NCI-H345 (cell line): Measurements from ENCODE around the gene DVL2.
"Not testable (repeated sequence)": the region's sequence is repeated elsewhere in the genome, so short reads cannot be mapped to it uniquely, and the experiment has no call there.

Experiments used
- DNase-seq: peaks from one replicate; lab custom pipeline; 2025; lab: John Stamatoyannopoulos, UW

DVL2 gene

DNA sequence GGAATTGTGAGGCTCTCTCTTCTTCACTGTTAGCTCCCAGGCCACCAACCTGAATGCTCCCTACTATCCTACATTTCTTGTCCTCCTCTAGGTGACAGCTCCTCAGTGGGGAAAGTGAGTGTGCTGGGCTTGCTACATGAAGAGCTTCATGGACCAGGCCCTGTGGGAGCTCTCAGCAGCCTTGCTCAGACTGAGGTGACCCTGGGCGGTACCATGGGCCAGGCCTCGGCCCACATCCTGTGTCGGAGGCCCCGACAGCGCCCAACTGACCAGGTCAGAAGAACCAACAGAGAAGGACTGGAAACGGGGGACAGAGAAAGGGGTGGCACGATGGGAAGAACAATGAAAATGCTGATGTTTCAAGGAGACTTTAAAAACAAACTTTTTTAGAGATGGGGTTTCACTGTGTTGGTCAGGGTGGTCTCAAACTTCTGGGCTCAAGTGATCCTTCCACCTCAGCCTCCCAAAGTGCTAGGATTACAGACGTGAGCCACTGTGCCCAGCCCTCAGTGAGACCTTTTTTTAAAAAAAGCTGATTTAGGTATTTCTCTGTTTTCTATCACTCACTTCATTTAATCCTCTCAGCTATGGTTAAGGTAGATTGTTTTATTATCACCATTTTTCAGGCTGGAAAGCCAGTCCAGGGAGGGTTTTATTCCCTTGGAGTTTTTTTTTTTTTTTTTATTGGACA, 22.6 kb upstream of the DVL2 start:
- no peak for DNase-seq

DNA sequence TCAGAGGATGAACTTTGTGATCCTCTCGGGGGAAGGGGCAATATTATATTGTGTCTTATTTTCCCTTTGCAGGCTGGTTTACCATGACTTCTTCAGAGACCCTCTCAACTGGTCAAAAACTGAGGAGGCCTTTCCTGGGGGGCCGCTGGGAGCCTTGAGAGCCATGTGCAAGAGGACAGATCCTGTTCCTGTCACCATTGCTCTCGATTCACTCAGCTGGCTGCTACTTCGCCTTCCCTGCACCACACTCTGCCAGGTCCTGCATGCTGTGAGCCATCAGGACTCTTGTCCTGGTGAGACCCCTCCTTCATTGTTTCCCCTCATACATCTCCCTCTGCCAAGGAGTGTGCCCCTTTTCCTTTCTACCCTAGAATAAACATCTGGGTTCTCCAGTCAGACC, 20.2 kb upstream of the DVL2 start:
- no peak for DNase-seq

DNA sequence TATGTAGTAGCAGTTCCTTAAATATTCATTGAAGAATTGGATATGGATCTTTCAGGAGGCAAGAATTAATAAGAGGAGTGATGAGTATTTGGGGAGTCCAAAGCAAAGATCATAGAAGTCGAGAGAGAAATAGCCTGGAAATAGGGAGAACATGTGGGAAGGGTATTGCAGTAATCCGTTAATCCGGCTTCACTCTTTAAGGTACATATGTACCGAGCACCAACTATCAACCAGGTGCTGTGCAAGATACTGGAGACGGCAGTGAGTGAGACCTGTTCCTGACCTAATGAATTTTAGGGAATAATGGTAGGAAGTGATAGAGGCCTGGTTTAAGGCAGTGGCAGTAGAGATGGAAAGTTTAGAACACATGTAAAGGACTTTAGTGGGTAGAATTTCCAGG, 18.8 kb upstream of the DVL2 start:
- no peak for DNase-seq

DNA sequence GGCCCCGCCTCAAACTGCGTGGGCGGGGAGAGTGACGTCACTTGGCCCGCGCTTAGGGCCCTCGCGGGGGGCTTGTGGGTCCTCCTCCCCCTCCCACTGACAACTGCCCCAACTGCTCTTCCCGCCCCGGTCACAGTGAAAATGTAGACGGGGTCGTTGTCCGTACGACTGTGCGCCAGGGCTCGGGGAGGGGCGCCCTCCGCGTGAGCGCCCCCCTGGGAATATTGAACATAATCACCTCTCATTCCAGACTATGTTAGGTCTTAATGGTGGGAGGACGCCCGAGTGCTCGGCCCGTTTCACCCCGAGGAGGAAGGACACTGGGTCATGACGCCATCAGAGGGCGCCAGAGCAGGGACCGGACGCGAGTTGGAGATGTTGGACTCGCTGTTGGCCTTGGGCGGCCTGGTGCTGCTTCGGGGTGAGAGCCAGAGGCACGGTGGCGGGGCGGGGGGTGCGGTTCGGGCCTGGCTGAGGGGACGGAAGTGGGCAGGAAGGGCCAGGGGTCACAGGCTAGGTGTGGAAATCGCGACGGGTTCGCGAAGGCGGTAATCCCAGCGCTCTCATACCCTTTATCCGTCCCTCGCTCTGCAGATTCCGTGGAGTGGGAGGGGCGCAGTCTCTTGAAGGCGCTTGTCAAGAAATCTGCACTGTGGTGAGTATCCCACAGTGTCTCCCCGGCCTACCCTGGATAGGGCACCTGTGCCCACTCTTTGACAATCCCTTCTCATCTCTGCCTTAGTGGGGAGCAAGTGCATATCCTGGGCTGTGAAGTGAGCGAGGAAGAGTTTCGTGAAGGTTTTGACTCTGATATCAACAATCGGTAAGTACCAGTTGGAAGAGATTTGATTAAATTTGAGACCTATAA, 18.1 kb upstream of the DVL2 start, which contains the start of gene ELP5:
Gene ELP5 (plus strand): TSS at position 40 of the 868 bp plus-strand sequence. CDS start 336 bp downstream, at position 376.
- DNase-seq: peak; percentile 73

DNA sequence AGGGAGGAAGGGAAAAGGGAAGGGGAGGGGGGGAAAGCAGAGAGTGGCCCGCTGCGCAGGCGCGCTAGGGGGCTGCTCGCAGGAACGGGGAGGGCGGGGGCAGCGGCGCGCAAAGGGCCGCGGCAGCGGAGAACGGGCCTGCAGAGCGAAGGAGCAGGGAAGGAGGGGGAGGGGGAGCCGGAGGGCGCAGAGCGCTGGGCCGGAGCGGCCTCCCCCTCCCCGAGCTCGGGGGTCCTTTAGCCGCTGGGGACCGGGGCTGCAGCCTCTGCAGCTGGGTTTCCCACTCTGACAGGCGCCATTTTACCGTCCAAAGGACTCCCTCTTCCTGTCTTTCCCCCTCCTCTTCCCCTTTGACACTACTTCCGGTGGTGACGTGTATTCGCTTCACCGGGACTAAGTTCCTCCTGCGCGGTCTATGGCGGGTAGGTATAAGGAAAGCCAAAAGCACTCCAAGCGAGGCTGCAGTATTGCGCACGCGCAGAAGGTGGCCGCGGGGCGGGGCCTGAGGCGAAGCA, 17.4 kb upstream of the DVL2 start, which contains the start of gene CTDNEP1:
Gene CTDNEP1 (minus strand): TSS at position 74 of the 515 bp plus-strand sequence. CDS start 438 bp downstream, outside the sequence.
- peak; percentile 96 for DNase-seq

DNA sequence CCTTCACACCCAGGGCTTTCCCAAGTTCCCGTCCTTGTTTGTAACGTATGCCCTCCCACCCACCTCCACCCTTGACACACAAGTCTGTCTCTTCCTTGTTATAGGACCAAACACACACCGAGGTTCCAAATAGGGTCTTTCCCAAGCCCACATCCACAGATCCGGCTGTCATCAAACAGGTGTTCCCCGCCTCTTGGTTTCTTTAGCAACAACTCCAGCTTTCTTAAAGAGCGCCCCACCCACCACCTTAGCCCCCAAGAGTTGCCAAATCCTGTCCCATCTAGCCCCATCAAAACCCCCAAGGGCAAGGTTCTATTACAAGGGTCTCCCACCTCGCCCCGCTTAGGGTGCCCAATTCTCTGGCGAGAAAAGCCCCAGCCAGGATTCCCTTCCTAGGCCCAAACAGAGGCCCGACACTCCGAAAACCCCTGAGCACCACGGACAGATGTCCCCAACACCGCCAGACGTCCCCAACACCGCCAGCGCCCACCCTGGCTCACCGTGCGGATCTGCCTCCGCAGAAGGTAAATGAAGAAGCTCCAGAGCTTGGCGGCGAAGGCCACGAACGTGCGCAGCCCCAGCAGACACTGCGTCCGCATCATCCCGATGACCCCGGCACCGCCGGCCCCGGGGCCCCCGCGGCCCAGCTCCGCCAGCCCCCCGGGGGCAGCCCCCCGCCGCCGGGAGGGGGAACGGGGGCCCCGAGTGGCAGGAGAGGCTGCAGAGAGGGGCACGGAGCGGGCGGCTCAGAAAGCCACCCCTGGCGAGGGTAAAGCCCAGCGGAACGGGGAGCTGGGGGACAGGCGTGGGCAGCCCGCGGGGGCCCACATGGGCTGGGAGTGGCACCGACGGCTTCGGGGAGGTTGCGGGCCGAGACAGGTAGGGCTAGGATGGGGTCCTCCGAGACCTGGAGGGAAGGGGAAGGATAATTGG, 16.6 kb upstream of the DVL2 start:
- DNase-seq: no peak

DNA sequence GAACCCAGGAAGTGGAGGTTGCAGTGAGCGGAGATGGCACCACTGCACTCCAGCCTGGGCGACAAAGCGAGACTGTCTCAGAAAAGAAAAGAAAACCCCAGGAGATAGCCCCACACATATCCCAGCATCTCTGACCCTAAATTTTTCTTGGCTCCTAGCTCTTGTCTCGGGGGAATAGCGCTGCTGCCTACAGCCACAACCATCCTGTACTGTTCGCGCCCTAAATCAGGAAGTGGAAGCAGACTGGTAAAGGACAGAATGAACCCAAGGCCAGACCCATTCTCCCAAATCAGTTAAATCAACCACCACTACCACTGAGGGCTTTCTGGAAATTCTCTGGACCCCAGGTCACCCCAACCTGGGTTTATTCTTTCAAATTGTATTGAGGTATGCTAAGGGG, 15.5 kb upstream of the DVL2 start:
- DNase-seq: no peak

DNA sequence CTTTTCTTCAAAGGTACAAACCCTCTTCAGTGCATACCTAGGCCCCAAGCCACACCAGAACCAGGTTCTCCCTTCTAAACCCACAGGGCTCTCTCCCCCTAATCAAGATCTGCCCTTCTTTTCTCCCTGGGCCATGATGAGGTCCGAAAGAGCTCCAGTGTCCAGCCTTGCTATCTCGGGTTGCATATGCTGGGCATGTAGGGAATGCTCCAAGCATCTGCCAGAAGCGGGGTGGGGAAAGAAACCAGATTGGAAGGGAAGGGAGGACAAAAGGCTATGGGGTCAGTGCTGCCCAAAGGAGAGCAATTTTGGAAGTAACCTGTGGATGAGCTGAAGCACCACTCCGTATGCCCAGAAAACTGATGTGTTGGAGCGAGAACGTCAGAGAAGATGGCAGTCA, 14.9 kb upstream of the DVL2 start:
- no peak for DNase-seq

DNA sequence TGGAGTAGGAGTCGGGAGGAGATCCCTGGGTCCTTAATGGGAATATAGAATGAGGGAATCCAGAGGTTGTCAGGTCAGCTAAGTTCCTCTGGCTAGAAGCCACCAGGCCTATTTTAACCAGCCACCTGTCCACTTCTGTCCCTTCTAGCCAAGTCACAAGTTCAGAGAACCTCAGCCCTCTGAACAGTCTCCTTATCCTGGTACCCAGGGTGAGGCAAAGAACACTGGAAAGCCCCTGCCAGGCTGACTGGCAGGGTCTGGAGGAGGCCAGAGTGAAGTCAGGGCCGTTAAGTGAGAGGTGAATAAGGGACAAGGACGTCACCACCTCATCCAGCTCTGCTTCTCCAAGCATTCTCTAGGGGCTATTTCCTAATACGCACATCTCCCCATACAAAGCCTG, 14.5 kb upstream of the DVL2 start:
- no peak for DNase-seq

DNA sequence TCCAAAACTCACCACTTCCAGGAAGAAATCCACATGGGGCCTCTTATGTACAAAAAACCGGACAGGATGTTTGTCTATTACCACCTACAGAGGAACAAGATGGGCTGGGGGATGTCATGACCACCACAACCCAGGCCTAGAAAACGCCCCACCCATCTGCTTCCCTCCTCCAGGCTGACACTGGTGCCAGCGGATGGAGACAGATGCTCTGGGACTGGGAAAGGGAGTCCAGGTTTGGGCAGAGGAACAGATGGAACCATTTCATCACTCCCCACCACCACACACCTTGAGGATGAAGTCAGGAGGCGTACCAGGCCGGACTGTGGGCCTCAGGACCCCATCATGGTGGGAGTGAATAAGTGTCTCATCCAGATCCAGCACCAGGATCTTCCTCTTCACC, 12.5 kb upstream of the DVL2 start:
- no peak for DNase-seq

DNA sequence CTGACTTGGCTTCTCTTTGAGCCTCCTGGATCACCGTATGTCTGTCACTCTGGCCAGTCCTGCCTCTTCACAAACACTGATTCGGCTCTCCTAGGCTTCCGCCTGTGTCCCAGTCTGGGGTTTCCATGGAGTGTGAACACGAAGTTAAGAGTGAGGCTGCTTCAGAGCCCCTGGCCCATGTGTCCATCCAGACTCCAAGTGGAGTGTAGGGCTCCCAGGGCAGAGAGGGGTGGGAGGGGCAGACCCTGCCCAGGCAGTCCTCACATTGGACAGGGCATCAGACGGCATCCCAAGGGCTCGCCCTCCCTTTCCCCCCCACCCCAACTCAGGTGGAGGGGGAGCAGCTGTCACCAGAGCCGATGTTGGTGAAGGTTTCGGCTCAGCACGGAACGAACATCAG, 9.5 kb upstream of the DVL2 start:
- DNase-seq: not testable (repeated sequence)

DNA sequence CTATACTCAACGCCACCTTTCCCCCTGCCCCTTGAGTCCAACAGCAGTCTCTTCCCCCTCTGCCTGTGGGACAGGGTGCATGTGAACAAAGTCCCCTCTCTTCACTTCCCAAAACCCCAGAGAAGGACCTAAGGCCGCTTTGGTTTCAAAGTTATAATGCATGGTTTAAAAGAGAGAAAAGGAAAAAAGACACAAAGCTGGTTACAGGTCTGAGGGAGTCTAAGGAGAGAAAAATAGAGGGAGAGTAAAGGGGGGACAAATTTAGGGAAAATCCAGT, 9.1 kb upstream of the DVL2 start:
- DNase-seq: no peak

DNA sequence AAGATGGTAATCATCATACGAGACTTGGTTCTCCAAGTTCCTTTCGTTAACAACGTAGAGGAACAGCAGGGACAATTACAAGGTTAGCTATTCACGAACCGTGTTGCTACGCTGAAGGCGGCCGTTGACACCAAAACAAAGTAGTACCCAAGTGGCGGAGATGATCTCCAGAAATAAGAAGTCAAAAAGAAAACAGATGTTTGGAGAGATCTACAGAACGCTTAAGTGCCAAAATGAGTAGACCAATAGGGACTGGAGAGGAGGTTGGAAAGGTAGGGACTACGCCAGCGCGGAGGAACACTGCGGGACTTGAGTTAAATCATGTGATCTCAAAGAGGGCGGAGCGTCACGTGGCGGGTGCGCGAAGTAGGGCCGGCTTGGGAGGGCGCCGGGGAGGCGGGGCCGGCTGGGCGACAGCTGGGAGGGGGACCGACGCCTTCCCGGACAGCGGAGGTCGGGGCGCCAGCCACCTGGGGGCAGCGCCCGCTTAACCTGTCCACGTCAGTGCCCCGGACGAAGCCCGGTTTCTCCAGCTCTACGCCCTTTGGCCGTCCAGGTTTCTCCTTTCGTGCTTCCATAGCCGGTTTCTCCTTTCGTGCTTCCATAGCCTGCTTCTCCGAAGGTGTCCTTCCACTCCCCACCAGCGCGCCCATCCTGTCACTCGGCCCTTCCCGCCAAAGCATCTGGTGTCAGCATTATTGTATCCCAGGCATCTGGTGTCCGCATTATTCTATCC, 8.6 kb upstream of the DVL2 start:
- peak; percentile 93 for DNase-seq

DNA sequence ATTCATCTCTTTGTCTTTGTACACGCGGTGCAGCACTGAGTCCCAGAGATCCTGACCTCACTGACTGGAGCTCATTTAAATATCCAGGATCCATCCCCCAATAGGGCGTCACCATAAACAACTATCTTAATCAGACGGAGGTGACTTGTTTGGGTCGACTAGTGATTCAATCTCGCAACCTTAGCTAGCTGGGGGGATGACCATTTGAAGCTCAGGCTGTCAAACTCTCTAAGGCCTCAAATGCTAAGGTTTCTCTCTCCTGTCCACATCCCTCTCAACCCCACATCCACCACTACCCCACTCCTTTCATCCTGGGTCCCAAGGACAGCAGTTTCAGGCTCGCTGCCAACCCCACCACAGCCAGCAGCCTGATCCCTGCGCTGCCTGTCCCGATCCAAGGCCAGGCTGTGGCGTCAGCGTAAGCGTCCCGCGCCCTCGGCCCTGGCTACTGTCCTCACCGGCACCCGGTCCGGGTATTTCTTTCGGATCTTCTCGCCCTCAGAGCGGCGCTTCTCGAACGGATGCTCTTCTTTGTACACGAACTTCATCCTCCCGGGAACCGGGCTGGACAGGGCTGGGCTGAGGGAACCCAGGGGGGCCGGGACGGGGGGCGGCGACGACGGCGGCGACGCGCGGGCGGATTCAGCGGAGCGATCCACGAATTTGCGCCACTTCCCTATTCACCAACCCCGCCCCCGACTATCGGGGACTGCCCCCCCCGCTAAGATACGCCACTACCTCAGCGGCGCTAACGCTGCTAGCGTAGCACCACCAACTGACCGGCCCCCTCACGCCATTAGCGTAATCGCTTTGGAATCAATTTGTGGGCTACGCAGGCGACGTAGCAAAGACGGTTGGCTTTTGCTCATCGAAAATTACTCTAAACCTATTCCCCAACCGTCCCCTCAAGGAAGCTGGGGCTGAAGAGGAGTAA, 7.7 kb upstream of the DVL2 start, which contains the start of gene GABARAP:
Gene GABARAP (minus strand): TSS at position 667 of the 934 bp plus-strand sequence. CDS start 119 bp downstream, at position 548.
- peak; percentile 87 for DNase-seq

DNA sequence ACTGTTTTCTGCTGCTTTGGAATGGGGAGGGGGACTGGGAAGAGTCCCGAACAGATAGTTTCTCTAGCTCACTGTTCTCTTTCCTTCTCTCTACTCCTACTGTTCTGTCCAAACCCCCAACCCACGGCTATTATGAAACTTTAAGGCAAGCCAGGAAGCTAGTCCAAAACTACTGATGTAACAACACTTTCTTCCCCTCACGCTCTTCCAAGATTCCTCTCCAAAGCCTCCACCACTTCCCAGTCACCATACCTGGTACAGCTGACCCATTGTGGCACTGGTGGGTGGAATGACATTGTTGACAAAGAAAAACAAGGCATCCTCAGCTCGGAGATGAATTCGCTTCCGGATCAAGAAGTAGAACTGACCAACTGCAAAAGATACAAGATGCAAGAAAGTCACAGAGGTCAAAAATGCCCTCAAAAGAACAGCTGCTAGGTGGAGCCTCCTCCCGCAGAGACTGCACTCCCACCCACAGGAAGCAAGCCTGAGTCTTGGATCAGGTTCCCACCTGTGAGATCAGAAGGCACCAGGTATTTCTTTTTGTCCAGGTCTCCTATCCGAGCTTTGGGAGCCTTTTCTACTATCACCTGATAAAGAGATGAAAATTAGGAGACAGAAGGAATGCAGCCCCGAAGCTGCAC, 6.9 kb upstream of the DVL2 start:
- no peak for DNase-seq

DNA sequence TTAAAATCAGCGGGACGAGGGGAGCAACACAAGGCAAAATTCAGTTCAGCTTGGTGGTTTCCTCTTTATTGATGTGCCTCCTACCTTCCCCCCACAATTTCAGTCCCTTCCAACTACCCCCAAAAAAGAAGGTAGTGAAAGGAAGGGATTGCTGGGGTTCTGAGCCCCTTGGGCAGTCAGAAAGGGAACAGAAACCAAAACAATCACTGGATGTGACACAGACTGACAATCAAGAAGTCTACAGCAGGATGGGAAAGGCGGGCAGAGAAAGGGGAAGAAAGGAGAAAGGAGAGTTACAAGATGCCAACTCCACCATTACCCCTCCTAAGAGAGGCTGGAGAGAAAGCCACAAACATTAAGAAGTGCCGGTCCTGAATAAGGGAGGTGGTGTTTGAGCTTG, 6.1 kb upstream of the DVL2 start:
- DNase-seq: no peak

DNA sequence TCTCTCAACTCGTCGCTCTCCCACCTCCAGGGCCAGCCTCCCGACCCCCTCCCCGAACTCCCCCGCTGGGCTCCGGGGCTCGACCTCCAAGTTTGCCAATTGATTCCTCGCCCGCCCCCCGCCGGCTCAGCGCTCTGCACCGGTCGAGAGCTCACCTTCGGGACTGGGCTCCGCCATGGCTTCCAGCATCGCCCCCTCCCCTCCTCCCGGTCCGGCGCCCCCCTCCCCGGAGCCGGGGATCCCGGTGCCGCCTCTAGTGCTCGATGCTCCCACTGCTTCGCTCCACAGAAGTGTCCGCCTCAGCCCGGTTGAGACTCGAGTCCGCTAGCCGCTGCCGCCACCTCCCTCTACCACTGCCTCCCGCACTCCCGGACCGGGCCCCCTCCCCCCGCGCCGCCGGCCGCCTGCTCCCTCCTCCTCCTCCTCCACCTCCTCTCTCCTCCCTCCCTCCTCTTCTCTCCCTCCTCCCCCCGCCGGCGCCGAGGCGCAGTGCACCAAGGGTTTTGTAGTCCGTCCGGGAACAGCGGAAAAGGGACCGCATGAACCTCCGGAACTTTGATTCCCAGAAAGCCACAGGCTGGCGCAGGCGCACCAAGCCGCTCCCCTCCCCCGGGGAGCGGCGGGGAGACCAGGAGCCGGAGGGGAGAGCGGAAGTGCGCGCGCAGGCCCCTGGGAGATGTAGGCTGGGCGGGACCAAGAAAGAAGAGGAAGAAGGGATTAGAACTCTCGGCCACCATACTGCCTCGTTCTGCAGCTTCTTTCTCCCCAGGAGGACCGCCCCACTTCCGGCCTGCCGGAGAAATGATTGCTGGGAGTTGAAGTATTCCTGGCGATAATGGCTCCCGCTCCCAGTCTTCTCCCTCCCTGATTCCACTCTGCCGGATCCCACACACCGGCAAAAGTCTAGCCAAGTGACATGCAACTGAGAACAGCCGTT, 5.0 kb upstream of the DVL2 start, which contains the start of gene PHF23:
Gene PHF23 (minus strand): TSS at position 367 of the 937 bp plus-strand sequence. CDS start 178 bp downstream, at position 189.
- DNase-seq: peak; percentile 99

DNA sequence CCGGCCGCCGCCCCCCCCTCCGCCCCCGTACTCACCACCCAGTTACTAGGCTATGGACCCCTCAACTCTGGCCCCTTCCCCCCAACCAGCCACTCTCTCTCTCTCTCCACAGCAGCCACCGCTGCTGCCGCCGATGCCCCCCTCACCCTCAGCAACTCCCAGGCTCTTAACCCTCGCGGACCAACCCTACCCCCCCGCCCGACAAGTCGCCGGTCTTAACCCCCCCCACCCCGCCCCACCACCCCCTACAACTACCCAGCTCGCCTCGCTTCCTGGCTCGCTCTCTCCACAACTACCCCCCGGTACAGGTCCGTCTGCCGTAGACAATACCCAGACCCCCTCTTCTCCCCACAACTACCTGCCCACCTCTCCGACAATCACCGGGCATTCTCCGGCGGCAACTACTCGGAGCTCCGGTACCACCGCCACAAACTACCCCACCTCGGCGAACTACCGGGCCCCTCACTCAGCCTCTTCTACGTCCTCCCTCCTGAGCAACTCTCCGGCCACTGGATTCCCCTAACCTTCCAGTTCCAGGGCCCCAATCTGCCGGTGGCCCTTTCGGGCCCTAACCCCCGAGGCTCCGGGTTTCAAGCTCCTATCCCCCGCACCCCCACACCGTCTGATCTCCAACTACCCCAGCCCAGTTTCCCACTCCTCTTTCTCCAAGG, 4.2 kb upstream of the DVL2 start:
- no peak for DNase-seq
